Vagina (tissue), 2 donors: Measurements from ENCODE around the gene DYNLT4. TPM values are rescaled to one million over a fixed set of nuclear protein-coding genes. Genes with fewer than 3 reads are reported as not detected.
A peak's percentile ranks its signal among the peaks of the same experiment; 100 is the strongest.
"Not testable (repeated sequence)": the region's sequence is repeated elsewhere in the genome, so short reads cannot be mapped to it uniquely, and the experiment has no call there.

ENCODE experiments used
- DNase-seq, 2 donors: peaks; one replicate each; pipeline ENCODE4 v3.0.0-alpha.2; 2017; ENCODE audit errors: extremely low spot score in 2 of 2
- H3K27ac ChIP-seq: fragments of 200-600 bp; sonication (generic); one replicate; pipeline ENCODE4 v1.5.1; 2019
- H3K27me3 ChIP-seq: fragments of 200-600 bp; sonication (generic); one replicate; pipeline ENCODE4 v1.5.1; 2019
- H3K36me3 ChIP-seq, 2 donors: fragments of 200-600 bp; sonication (generic); one replicate each; pipeline ENCODE4 v1.5.1; 2017 to 2019
- H3K4me1 ChIP-seq: fragments of 200-600 bp; sonication (generic); one replicate; pipeline ENCODE4 v1.5.1; 2019
- H3K4me3 ChIP-seq, 2 donors: fragments of 200-600 bp; sonication (generic); 1 replicate in 1 of 2; 2 replicates in 1 of 2; pipeline ENCODE4 v1.5.1; 2016 to 2019
- H3K9me3 ChIP-seq: fragments of 200-600 bp; sonication (generic); one replicate; pipeline ENCODE4 v1.5.1; 2019
- CTCF ChIP-seq, 3 experiments: fragments of 450-650 bp in 2 of 3; fragments of 200-600 bp in 1 of 3; sonication (generic) in 1 of 3; IDR thresholded peaks; one replicate each; pipeline ENCODE4 v1.5.1; 2017 to 2019; ENCODE audit warnings: antibody characterized with exemption in 3 of 3, mild to moderate bottlenecking in 2 of 3, moderate library complexity in 2 of 3
- POLR2A ChIP-seq, 2 donors: fragments of 450-650 bp; IDR thresholded peaks; one replicate each; pipeline ENCODE4 v1.6.1; 2017; ENCODE audit warnings: antibody characterized with exemption in 2 of 2, mild to moderate bottlenecking in 2 of 2, moderate library complexity in 2 of 2
- POLR2AphosphoS5 ChIP-seq, 2 donors: sonication (generic); formaldehyde crosslinking; IDR thresholded peaks; one replicate each; pipeline ENCODE4 v1.9.0; 2017; ENCODE audit warnings: antibody characterized with exemption in 2 of 2, mild to moderate bottlenecking in 2 of 2, low read depth in 1 of 2; ENCODE audit not compliant: insufficient read depth in 1 of 2
- intact Hi-C: fragments of 100-400 bp; cut with DNase I; formaldehyde crosslinking; loops from one replicate; pipeline ENCODE4 v1.15.1; 2023
- total RNA-seq: library from RNA; depleted of rRNA; stranded (reverse); fragments of >200 nt; gene quantifications from one replicate; pipeline ENCODE4 v1.2.3, GENCODE V29; 2016

Gene DYNLT4
- total RNA-seq, 1 donor from 2014 or later: not detected

- Histone ChIP-seq H3K4me3 (peak within 1 kb of the TSS; percentile 49 to 50), H3K36me3 (no peaks in the 10 kb centered on the region), H3K27ac (peak within 1 kb of the TSS; percentile 53), H3K9me3 (no peaks in the 10 kb centered on the region), H3K4me1 (peaks cover 8% of the 10 kb centered on the region), H3K27me3 (no peaks in the 10 kb centered on the region)
- DNase-seq: no peak
- TF ChIP-seq POLR2A (IDR thresholded peaks at IDR 0.05) (no peak), POLR2AphosphoS5 (IDR thresholded peaks at IDR 0.05; ENCODE audit: insufficient read depth in 1 of 2, low read depth in 1 of 2) (peak in 1 of 2 donors; percentile 57)
- intact Hi-C loops: no loop called here
Measured at GRCh38 chr1:44842862-44843655, 35.9 kb upstream of the DYNLT4 start, which contains the start of gene PTCH2. PTCH2 (minus strand) TSS chr1:44843253; CDS start chr1:44842932, 321 bp downstream.

- Histone ChIP-seq H3K36me3 (no peaks in the 10 kb centered on the region), H3K9me3 (no peaks in the 10 kb centered on the region), H3K27ac (peak overlapping the region; percentile 53), H3K27me3 (no peaks in the 10 kb centered on the region), H3K4me1 (peaks cover 8% of the 10 kb centered on the region), H3K4me3 (peak overlapping the region; percentile 49 to 50)
- intact Hi-C loops: no loop called here
- no peak for DNase-seq
- no peak for TF ChIP-seq POLR2AphosphoS5 (IDR thresholded peaks at IDR 0.05; ENCODE audit: insufficient read depth in 1 of 2, low read depth in 1 of 2)
- TF ChIP-seq CTCF (IDR thresholded peaks at IDR 0.05): no peak
- TF ChIP-seq POLR2A (IDR thresholded peaks at IDR 0.05): no peak
Measured at GRCh38 chr1:44842486-44842861, 35.3 kb upstream of the DYNLT4 start.

- no peaks in the 10 kb centered on the region for H3K36me3 ChIP-seq
- no peaks in the 10 kb centered on the region for H3K9me3 ChIP-seq
- DNase-seq: no peak
- H3K27ac ChIP-seq: no peak overlapping the region
- H3K27me3 ChIP-seq: no peaks in the 10 kb centered on the region
- H3K4me1 ChIP-seq: peaks cover 8% of the 10 kb centered on the region
- TF ChIP-seq POLR2A (IDR thresholded peaks at IDR 0.05): no peak
- TF ChIP-seq CTCF (IDR thresholded peaks at IDR 0.05): no peak
- no peak for TF ChIP-seq POLR2AphosphoS5 (IDR thresholded peaks at IDR 0.05; ENCODE audit: insufficient read depth in 1 of 2, low read depth in 1 of 2)
- no peak overlapping the region for H3K4me3 ChIP-seq
- intact Hi-C loops: loop anchor here (10.0 kb wide), 1 partner anchor 165 kb away; no protein-coding TSS in a partner anchor
Measured at GRCh38 chr1:44839576-44839975, 32.4 kb upstream of the DYNLT4 start.

GRCh38 chr1:44838294-44838693, 31.1 kb upstream of the DYNLT4 start:
- intact Hi-C loops: loop anchor here (10.0 kb wide), 1 partner anchor 167 kb away; no protein-coding TSS in a partner anchor
- DNase-seq, H3K9me3 ChIP-seq, H3K4me1 ChIP-seq, H3K27ac ChIP-seq, H3K4me3 ChIP-seq, H3K36me3 ChIP-seq, H3K27me3 ChIP-seq: not testable (repeated sequence)

- Histone ChIP-seq H3K27ac (no peak overlapping the region), H3K9me3 (no peaks in the 10 kb centered on the region), H3K27me3 (no peaks in the 10 kb centered on the region), H3K4me3 (no peak overlapping the region), H3K4me1 (no peaks in the 10 kb centered on the region), H3K36me3 (no peaks in the 10 kb centered on the region)
- peak in 1 of 2 donors; percentile 41 for TF ChIP-seq POLR2AphosphoS5 (IDR thresholded peaks at IDR 0.05; ENCODE audit: insufficient read depth in 1 of 2, low read depth in 1 of 2)
- no peak for TF ChIP-seq POLR2A (IDR thresholded peaks at IDR 0.05)
- TF ChIP-seq CTCF (IDR thresholded peaks at IDR 0.05): peak; percentile 33 to 76 (median 66)
- intact Hi-C loops: loop anchor here (10.0 kb wide), 1 partner anchor 169 kb away; no protein-coding TSS in a partner anchor
- DNase-seq: no peak
Measured at GRCh38 chr1:44835738-44836675, 28.9 kb upstream of the DYNLT4 start.
